ENCODE measurements around the gene DNM1. TPM values are rescaled to one million over a fixed set of nuclear protein-coding genes. Genes with fewer than 3 reads are reported as not detected.

The DNM1 gene
- total RNA-seq, 1 donor from 2014 or later: 34.1 TPM

DNA sequence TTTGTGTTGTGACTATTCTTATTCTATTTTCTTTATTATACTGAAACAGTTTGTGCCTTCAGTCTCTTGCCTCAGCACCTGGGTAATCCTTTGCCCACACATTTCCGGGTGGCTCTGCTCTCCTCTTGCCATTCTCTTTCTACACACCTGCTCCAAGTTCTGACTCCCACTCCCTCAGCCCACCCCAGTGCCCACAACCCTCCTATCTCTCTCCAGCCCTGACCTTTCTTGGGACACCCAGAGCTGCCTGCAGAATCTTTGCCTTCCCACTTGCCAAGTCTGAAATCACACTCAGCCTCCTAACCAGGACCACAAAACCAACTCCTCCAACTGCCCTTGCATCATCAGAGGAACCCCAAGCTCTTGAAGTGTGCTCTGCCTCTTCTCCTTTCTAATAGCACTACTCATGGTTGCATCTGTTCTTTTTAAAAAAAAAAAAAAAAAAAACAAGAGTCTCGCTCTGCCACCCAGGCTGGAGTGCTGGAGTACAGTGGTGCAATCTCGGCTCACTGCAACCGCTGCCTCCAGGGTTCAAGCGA lies 77.0 kb downstream of the DNM1 start:
- Mint-ChIP-seq H3K4me1 (ENCODE audit: low read depth) (peaks cover 11% of the 10 kb centered on the region), H3K36me3 (ENCODE audit: insufficient read depth) (peaks cover 3% of the 10 kb centered on the region), H3K9me3 (ENCODE audit: low read depth) (no peaks in the 10 kb centered on the region), H3K27me3 (no peaks in the 10 kb centered on the region), H3K4me3 (ENCODE audit: low read depth) (no peak overlapping the region), H3K27ac (peak overlapping the region; percentile 82)
- TF ChIP-seq, protein P1, sequence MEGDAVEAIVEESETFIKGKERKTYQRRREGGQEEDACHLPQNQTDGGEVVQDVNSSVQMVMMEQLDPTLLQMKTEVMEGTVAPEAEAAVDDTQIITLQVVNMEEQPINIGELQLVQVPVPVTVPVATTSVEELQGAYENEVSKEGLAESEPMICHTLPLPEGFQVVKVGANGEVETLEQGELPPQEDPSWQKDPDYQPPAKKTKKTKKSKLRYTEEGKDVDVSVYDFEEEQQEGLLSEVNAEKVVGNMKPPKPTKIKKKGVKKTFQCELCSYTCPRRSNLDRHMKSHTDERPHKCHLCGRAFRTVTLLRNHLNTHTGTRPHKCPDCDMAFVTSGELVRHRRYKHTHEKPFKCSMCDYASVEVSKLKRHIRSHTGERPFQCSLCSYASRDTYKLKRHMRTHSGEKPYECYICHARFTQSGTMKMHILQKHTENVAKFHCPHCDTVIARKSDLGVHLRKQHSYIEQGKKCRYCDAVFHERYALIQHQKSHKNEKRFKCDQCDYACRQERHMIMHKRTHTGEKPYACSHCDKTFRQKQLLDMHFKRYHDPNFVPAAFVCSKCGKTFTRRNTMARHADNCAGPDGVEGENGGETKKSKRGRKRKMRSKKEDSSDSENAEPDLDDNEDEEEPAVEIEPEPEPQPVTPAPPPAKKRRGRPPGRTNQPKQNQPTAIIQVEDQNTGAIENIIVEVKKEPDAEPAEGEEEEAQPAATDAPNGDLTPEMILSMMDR (IDR thresholded peaks at IDR 0.05; ENCODE audit: unreplicated experiment): no peak
- DNase-seq (ENCODE audit: low spot score, unreplicated experiment): no peak

DNA sequence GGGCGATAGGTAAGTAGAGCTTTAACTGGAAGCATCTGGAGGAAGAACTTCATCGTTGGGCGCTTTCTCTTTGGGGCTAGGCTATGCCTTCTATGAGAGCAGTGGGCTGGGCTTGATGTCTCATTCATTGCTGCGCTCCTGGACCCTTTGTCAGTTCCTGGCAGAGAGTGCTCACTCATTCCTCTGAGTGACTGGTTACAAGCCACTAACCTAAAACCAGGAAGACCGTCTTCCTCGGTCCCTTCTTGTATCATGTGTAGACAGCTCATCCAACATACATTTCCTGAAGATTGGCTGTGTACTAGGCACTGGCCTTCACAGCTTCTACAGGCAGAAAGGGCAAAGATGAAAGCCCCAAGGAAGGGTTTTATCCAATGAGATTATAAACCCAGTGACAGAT lies 79.3 kb downstream of the DNM1 start:
- Mint-ChIP-seq H3K27me3 (no peaks in the 10 kb centered on the region), H3K27ac (no peak overlapping the region)
- TF ChIP-seq, protein P1 (IDR thresholded peaks at IDR 0.05; ENCODE audit: unreplicated experiment): no peak

DNA sequence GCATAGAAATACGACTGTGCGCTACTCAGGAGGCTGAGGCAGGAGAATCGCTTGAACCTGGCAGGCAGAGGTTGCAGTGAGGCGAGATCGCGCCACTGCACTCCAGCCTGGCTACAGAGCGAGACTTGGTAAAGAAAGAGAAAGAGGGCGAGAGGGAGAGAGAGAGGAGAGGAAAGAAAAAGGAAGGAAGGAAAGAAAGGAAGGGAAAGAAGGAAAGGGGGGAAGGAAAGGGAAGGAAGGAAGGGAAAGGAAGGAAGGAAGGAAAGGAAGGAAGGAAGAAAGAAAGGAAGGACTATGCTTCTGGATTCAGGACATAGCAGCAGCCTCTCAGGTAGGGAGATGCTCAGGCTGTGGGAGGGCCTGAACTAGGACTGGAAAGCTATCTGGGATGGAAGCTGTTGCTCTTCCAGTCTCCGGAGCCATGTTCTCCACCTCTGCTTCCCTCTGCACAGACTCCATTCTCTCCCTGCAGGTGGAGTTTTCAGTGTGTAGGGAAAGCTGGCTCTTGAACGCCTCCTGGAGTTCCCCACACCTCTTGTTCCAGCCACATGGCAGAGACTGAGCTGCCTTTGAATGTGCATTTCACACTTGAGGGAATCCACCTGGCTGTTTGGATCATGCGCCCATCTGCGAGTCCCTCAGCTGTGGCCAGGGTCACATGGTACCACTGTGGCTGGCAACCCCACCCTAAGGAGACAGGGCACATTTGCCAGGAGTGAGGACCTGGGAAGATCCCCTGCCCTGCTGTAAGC lies 82.0 kb downstream of the DNM1 start:
- DNase-seq (ENCODE audit: low spot score, unreplicated experiment): no peak
- no peaks in the 10 kb centered on the region for H3K4me1 Mint-ChIP-seq (ENCODE audit: low read depth)
- no peak overlapping the region for H3K4me3 Mint-ChIP-seq (ENCODE audit: low read depth)
- no peaks in the 10 kb centered on the region for H3K9me3 Mint-ChIP-seq (ENCODE audit: low read depth)
- no peak overlapping the region for H3K27ac Mint-ChIP-seq
- TF ChIP-seq, protein P1 (IDR thresholded peaks at IDR 0.05; ENCODE audit: unreplicated experiment): no peak
- H3K36me3 Mint-ChIP-seq (ENCODE audit: insufficient read depth): peaks cover under 1% of the 10 kb centered on the region
- no peaks in the 10 kb centered on the region for H3K27me3 Mint-ChIP-seq

More for the DNA sequence above, 79.3 kb downstream of the DNM1 start:
- Mint-ChIP-seq H3K36me3 (ENCODE audit: insufficient read depth) (peaks cover 3% of the 10 kb centered on the region), H3K4me3 (ENCODE audit: low read depth) (no peak overlapping the region), H3K9me3 (ENCODE audit: low read depth) (no peaks in the 10 kb centered on the region), H3K4me1 (ENCODE audit: low read depth) (peaks cover 3% of the 10 kb centered on the region)
- no peak for DNase-seq (ENCODE audit: low spot score, unreplicated experiment)

DNA sequence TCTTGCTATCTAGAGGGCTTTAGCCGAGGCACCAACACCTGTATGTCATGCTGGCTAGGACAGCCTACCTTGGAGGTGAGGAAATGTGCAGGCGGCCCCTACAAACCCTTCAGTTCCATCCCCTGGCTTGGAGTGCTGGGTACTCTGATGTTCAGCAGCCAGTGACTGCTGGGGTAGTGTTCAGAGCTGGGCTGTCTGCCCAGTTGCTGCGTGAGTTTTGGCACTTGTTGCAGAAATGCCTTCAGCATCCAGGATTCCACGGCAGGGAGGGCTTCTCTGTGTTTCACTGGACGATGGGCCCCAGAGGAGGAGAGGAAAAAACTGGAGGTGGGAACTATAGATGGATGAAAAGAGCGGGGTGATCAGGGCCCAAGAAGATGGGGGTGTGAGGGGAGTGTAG lies 83.3 kb downstream of the DNM1 start:
- H3K4me1 Mint-ChIP-seq (ENCODE audit: low read depth): no peaks in the 10 kb centered on the region
- H3K9me3 Mint-ChIP-seq (ENCODE audit: low read depth): no peaks in the 10 kb centered on the region

DNA sequence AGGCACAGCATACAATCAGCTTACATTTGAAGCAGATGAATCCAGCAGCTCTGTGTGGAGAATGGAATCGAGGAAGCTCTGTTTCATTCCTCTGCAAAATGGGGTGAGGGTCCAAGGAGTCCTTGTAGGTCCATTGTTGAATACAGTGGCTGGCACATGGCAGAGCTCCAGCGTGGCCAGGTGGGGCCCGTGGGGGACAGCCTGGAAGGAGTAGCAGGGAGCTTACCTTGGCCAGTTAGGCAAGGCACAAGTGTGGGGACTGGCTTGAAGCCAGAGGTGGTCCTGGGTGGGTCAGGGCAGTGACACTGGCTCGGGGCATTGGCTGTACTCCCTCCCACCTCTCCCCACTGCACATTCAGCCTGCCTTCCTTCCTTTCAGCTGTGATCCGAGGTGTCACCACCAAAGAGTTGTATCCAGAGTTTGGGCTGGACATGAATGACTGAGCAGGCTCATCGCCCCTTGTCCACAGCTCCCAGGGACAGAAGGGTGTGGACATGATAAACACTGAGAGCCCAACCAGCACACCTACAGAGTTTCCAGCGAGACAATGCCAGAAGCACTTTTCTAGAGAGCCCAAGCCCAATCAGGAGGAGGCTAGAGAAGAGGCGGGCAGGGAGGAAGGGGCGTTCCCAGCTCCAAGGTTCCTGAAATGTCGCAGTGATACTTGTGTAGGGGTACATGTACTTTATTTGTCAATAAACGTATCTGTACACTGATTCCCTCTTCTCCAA lies 85.3 kb downstream of the DNM1 start:
- H3K4me1 Mint-ChIP-seq (ENCODE audit: low read depth): no peaks in the 10 kb centered on the region
- no peaks in the 10 kb centered on the region for H3K9me3 Mint-ChIP-seq (ENCODE audit: low read depth)
- H3K4me3 Mint-ChIP-seq (ENCODE audit: low read depth): no peak overlapping the region
- no peak overlapping the region for H3K27ac Mint-ChIP-seq
- no peaks in the 10 kb centered on the region for H3K27me3 Mint-ChIP-seq
- no peaks in the 10 kb centered on the region for H3K36me3 Mint-ChIP-seq (ENCODE audit: insufficient read depth)
- no peak for DNase-seq (ENCODE audit: low spot score, unreplicated experiment)
- TF ChIP-seq, protein P1 (IDR thresholded peaks at IDR 0.05; ENCODE audit: unreplicated experiment): no peak

More for the DNA sequence above, 83.3 kb downstream of the DNM1 start:
- no peak overlapping the region for H3K4me3 Mint-ChIP-seq (ENCODE audit: low read depth)
- TF ChIP-seq, protein P1 (IDR thresholded peaks at IDR 0.05; ENCODE audit: unreplicated experiment): no peak
- no peaks in the 10 kb centered on the region for H3K27me3 Mint-ChIP-seq
- DNase-seq (ENCODE audit: low spot score, unreplicated experiment): no peak
- H3K27ac Mint-ChIP-seq: no peak overlapping the region
- H3K36me3 Mint-ChIP-seq (ENCODE audit: insufficient read depth): no peaks in the 10 kb centered on the region

Measured in progenitor cell of endocrine pancreas (in vitro differentiated cells).